ENCODE measurements around the gene HPCAL1. TPM values are rescaled to one million over a fixed set of nuclear protein-coding genes. Genes with fewer than 3 reads are reported as not detected.

HPCAL1 gene
- total and polyA plus RNA-seq, 2 donors (not counting 3 experiments of a cell fraction or from before 2014, with no cell fraction given), result 56.5 to 77.4 TPM

DNA sequence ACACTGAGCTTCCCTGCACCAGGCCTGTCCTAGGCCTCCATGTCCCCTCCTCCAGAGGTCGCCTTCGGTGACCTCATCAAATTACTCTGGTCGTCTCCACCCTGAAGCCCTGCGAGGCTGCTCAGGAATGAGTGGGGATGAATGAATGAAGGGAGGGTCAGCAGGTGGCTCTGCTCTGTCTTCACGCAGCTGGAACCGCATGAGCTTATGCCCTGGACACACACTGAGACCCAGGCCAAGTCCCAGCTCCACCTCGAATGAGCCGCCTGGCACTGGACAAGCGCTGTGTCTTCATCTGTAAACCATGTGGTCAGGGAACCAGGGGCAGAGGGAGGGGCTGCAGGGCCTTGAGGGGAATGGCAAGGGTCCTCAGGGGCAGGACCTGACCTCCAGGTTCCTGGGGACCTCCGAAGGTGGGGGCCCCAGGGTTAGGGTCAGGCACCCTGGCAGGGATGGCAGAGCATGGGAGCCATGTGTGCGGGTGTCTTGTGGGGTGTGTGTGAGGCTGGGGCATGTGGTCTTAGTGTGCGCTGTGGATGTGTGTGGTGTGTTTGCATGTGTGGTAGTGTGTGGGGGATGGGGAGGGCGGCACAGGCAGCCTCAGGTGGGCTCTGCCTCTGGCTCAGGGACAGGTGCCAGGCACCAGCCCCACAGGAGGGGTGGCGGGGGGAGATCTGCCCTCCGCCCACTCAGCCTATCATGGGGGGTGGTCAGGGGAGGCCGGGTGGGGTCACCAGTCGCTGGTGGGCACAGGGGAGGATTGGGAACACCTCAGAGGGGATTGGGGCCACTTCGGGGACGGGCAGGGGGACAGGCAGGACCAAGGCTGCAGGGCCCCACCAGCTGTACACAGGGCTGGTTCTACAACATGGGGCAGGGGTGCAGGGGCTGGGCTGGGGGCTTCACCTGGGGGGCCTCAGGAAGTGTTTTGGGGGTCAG is 131.5 kb downstream of the HPCAL1 start:
- no TSS peak for BruUV-seq (replicated peaks)
- no peak overlapping the region for H2AFZ ChIP-seq (ENCODE audit: low read depth, low read length)
- no peak overlapping the region for H3K4me2 ChIP-seq (ENCODE audit: insufficient read depth, low read length)
- H3K4me3 ChIP-seq (replicated peaks in 1 of 3; ENCODE audit: insufficient read depth in 1 of 3, low read depth in 1 of 3, low read length in 3 of 3), result no peak overlapping the region
- dilution Hi-C loops (cut with MboI; ENCODE audit: extremely low pct_ligation_motif_present, low sequenced_read_pairs) (no loop called here), intact Hi-C loops (cut with micrococcal nuclease) (no loop called here)
- peaks cover 0 to under 1% of the 10 kb centered on the region in 2 experiments for H3K36me3 ChIP-seq (ENCODE audit: control insufficient read depth in 2 of 2, extremely low read depth in 1 of 2, insufficient read depth in 2 of 2, low read length in 2 of 2)
- no peaks in the 10 kb centered on the region for H3K4me1 ChIP-seq (ENCODE audit: control insufficient read depth, extremely low read depth, insufficient read depth, low read length)
- ChIA-PET CTCF (interaction anchor here (0.6 to 10.5 kb wide), 78 partner anchors 7 to 664 kb away, joined by 3 to 565 read pairs (median 5); partner anchors contain the start of genes CYS1, HPCAL1, KLF11 and ODC1), POLR2A (interaction anchor here (0.6 to 1.8 kb wide), 4 partner anchors 271 to 362 kb away, joined by 3 to 6 read pairs (median 3); no protein-coding TSS in a partner anchor)
- TF ChIP-seq, protein P1, sequence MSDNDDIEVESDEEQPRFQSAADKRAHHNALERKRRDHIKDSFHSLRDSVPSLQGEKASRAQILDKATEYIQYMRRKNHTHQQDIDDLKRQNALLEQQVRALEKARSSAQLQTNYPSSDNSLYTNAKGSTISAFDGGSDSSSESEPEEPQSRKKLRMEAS (IDR thresholded peaks at IDR 0.05; ENCODE audit: insufficient read depth, insufficient read length), result no peak
- TF ChIP-seq POLR2A (IDR thresholded peaks at IDR 0.05; ENCODE audit: low read depth, low read length) (no peak), GATA2 (IDR thresholded peaks at IDR 0.05; ENCODE audit: insufficient read depth, insufficient read length, low read depth, low read length) (no peak), POLR2AphosphoS5 (IDR thresholded peaks at IDR 0.05; ENCODE audit: insufficient read depth, low read depth, low read length) (no peak), EZH2 (IDR thresholded peaks at IDR 0.05; ENCODE audit: borderline replicate concordance, low read depth, low read length, severe bottlenecking) (no peak), MYC (IDR thresholded peaks at IDR 0.05; ENCODE audit: low read depth, low read length) (no peak), FOS (IDR thresholded peaks at IDR 0.05; ENCODE audit: borderline replicate concordance, insufficient read depth, low read length) (no peak), JUN (IDR thresholded peaks at IDR 0.05; ENCODE audit: borderline replicate concordance, insufficient read depth, insufficient read length, low read depth) (no peak)
- TF ChIP-seq, protein P2, sequence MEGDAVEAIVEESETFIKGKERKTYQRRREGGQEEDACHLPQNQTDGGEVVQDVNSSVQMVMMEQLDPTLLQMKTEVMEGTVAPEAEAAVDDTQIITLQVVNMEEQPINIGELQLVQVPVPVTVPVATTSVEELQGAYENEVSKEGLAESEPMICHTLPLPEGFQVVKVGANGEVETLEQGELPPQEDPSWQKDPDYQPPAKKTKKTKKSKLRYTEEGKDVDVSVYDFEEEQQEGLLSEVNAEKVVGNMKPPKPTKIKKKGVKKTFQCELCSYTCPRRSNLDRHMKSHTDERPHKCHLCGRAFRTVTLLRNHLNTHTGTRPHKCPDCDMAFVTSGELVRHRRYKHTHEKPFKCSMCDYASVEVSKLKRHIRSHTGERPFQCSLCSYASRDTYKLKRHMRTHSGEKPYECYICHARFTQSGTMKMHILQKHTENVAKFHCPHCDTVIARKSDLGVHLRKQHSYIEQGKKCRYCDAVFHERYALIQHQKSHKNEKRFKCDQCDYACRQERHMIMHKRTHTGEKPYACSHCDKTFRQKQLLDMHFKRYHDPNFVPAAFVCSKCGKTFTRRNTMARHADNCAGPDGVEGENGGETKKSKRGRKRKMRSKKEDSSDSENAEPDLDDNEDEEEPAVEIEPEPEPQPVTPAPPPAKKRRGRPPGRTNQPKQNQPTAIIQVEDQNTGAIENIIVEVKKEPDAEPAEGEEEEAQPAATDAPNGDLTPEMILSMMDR (IDR thresholded peaks at IDR 0.05; ENCODE audit: extremely low read depth in 1 of 2, insufficient read depth in 1 of 2, low read depth in 1 of 2, low read length in 2 of 2), result no peak
- H4K20me1 ChIP-seq (replicated peaks; ENCODE audit: control insufficient read depth, extremely low read depth, insufficient read depth, low read length), result no peaks in the 10 kb centered on the region
- DNase-seq (ENCODE audit: low read depth, low spot score) (no peak), FAIRE-seq (no peak)
- no peaks in the 10 kb centered on the region for H3K79me2 ChIP-seq (ENCODE audit: control insufficient read depth, insufficient read depth, low read length)
- H3K27me3 ChIP-seq (ENCODE audit: control insufficient read depth in 2 of 2, insufficient read depth in 2 of 2, low read length in 2 of 2), result no peaks in the 10 kb centered on the region
- H3K9me3 ChIP-seq (replicated peaks; ENCODE audit: control insufficient read depth, insufficient read depth, low read length), result no peaks in the 10 kb centered on the region
- no peak overlapping the region for H3K9ac ChIP-seq (replicated peaks; ENCODE audit: extremely low read depth, insufficient read depth, low read length)
- H3K9me1 ChIP-seq (replicated peaks; ENCODE audit: control insufficient read depth, extremely low read depth, insufficient read depth, low read length), result no peaks in the 10 kb centered on the region
- H3K27ac ChIP-seq (ENCODE audit: insufficient read depth, low read depth, low read length), result no peak overlapping the region

Measured in endothelial cell of umbilical vein (primary cell).